GM23338 (cell line): ENCODE results near the gene CYTH1. TPM values are rescaled to one million over a fixed set of nuclear protein-coding genes. Genes with fewer than 3 reads are reported as not detected.

ENCODE experiments used
- ATAC-seq: fragments of 200-7000 bp; cut with Tn5 transposase; 3 replicates; pipeline ENCODE4 v1.9.1; 2020
- DNase-seq: peaks from one replicate; pipeline ENCODE4 v3.0.0-alpha.2; 2015; ENCODE audit warnings: low spot score
- H2AFZ ChIP-seq: fragments of 200-600 bp; sonication (generic); 2 replicates; pipeline ENCODE4 v1.8.0; 2016; ENCODE audit warnings: antibody characterized with exemption, mild to moderate bottlenecking, moderate library complexity
- H3F3A ChIP-seq: fragments of 200-600 bp; sonication (generic); replicated peaks from 2 replicates; pipeline ENCODE4 v1.8.0; 2017; ENCODE audit warnings: antibody characterized with exemption, mixed run types, low read depth
- H3K27ac ChIP-seq: fragments of 200-600 bp; sonication (generic); 2 replicates; pipeline ENCODE4 v1.6.1; 2016; ENCODE audit warnings: low read depth
- H3K27me3 ChIP-seq: fragments of 200-600 bp; sonication (generic); 2 replicates; pipeline ENCODE4 v1.8.0; 2016; ENCODE audit warnings: mild to moderate bottlenecking, mixed run types, moderate library complexity; ENCODE audit not compliant: insufficient read depth
- H3K36me3 ChIP-seq: fragments of 200-600 bp; sonication (generic); 2 replicates; pipeline ENCODE4 v1.8.0; 2016; ENCODE audit warnings: mild to moderate bottlenecking; ENCODE audit not compliant: insufficient read depth
- H3K4me1 ChIP-seq: fragments of 200-600 bp; sonication (generic); 2 replicates; pipeline ENCODE4 v1.8.0; 2016; ENCODE audit warnings: mild to moderate bottlenecking, moderate library complexity; ENCODE audit not compliant: insufficient read depth
- H3K4me2 ChIP-seq: fragments of 200-600 bp; sonication (generic); 2 replicates; pipeline ENCODE4 v1.7.1; 2017; ENCODE audit warnings: mixed run types
- H3K4me3 ChIP-seq: fragments of 200-600 bp; sonication (generic); 2 replicates; pipeline ENCODE4 v1.6.1; 2016; ENCODE audit warnings: mixed run types
- H3K79me2 ChIP-seq: fragments of 200-600 bp; sonication (generic); replicated peaks from 2 replicates; pipeline ENCODE4 v1.8.0; 2017; ENCODE audit warnings: mild to moderate bottlenecking; ENCODE audit not compliant: insufficient read depth
- H3K9me2 ChIP-seq: fragments of 200-600 bp; sonication (generic); 2 replicates; pipeline ENCODE4 v1.8.0; 2017; ENCODE audit not compliant: insufficient read depth
- H4K20me1 ChIP-seq: fragments of 200-600 bp; sonication (generic); replicated peaks from 2 replicates; pipeline ENCODE4 v1.8.0; 2017; ENCODE audit warnings: mild to moderate bottlenecking; ENCODE audit not compliant: insufficient read depth
- H3K27ac Mint-ChIP-seq: 2 replicates; pipeline ENCODE4 v1.8.0; 2020; ENCODE audit warnings: inconsistent platforms, mild to moderate bottlenecking, moderate library complexity, mixed read lengths
- H3K27me3 Mint-ChIP-seq: 3 replicates; pipeline ENCODE4 v1.8.0; 2022; ENCODE audit warnings: low read depth, mild to moderate bottlenecking, moderate library complexity, mixed read lengths, inconsistent platforms; ENCODE audit not compliant: insufficient read depth, poor library complexity
- H3K36me3 Mint-ChIP-seq: 3 replicates; pipeline ENCODE4 v1.8.0; 2021; ENCODE audit warnings: low read depth, mild to moderate bottlenecking, inconsistent platforms, moderate library complexity, mixed read lengths
- H3K4me1 Mint-ChIP-seq: 3 replicates; pipeline ENCODE4 v1.8.0; 2020; ENCODE audit warnings: mild to moderate bottlenecking, inconsistent platforms, mixed read lengths
- H3K4me3 Mint-ChIP-seq: 3 replicates; pipeline ENCODE4 v1.8.0; 2021; ENCODE audit warnings: moderate library complexity, mild to moderate bottlenecking, inconsistent platforms, mixed read lengths
- H3K9me3 Mint-ChIP-seq: 3 replicates; pipeline ENCODE4 v1.8.0; 2020; ENCODE audit warnings: moderate library complexity, mild to moderate bottlenecking, inconsistent platforms, mixed read lengths
- CREB1 ChIP-seq: fragments of 250-450 bp; sonication (Bioruptor Pico); IDR thresholded peaks from 2 replicates; pipeline ENCODE4 v1.5.0; 2020; ENCODE audit warnings: low read depth, mild to moderate bottlenecking, moderate library complexity
- EZH2 ChIP-seq: fragments of 200-600 bp; sonication (generic); IDR thresholded peaks from one replicate; pipeline ENCODE4 v1.8.0; 2017; ENCODE audit warnings: antibody characterized with exemption, mild to moderate bottlenecking, low read depth; ENCODE audit not compliant: unreplicated experiment
- EZH2phosphoT487 ChIP-seq: fragments of 200-600 bp; sonication (generic); IDR thresholded peaks from one replicate; pipeline ENCODE4 v1.8.1; 2018; ENCODE audit warnings: antibody characterized with exemption; ENCODE audit not compliant: unreplicated experiment
- JUNB ChIP-seq: IDR thresholded peaks from one replicate; pipeline ENCODE4 v1.6.1; 2016; ENCODE audit warnings: antibody characterized with exemption; ENCODE audit not compliant: unreplicated experiment
- NANOG ChIP-seq: IDR thresholded peaks from 2 replicates; pipeline ENCODE4 v1.6.1; 2016; ENCODE audit warnings: antibody characterized with exemption, borderline replicate concordance
- REST ChIP-seq: IDR thresholded peaks from one replicate; pipeline ENCODE4 v1.6.1; 2018; ENCODE audit warnings: antibody characterized with exemption; ENCODE audit not compliant: unreplicated experiment
- ZNF114 ChIP-seq: fragments of 250-450 bp; sonication (Bioruptor Pico); IDR thresholded peaks from 2 replicates; pipeline ENCODE4 v1.5.0; 2020; ENCODE audit warnings: mild to moderate bottlenecking, moderate library complexity
- ZNF331 ChIP-seq: fragments of 250-450 bp; sonication (Bioruptor Pico); IDR thresholded peaks from 2 replicates; pipeline ENCODE4 v1.5.0; 2020; ENCODE audit warnings: low read depth, mild to moderate bottlenecking, moderate library complexity
- polyA plus RNA-seq: library from polyadenylated mRNA; unstranded; fragments of >200 nt; fragmentation: Nextera tagmentation; extraction: Ambion mirVana; gene quantifications from 2 replicates; pipeline ENCODE4 v1.2.1, GENCODE V29; 2016
- total RNA-seq: library from RNA; depleted of rRNA; stranded (reverse); fragments of >200 nt; shearing (Covaris generic); gene quantifications from 2 replicates; pipeline ENCODE4 v1.2.3, GENCODE V29; 2014
- TF ChIP-seq, protein P1 (sequence below): IDR thresholded peaks from 2 replicates; pipeline ENCODE4 v1.6.1; 2016; ENCODE audit warnings: antibody characterized with exemption

Gene CYTH1
- total and polyA plus RNA-seq, 2 experiments from 2014 or later = 13.8 to 14.5 TPM

- Histone ChIP-seq H4K20me1 (no peaks in the 10 kb centered on the region; the same call in 1 of the 2 replicates), H3K9me2 (no peaks in the 10 kb centered on the region), H3K4me2 (no peak overlapping the region), H3K36me3 (peaks cover 6% of the 10 kb centered on the region; the same call in 1 of the 2 replicates), H3K79me2 (no peaks in the 10 kb centered on the region), H3K27me3 (no peaks in the 10 kb centered on the region), H3K4me1 (no peaks in the 10 kb centered on the region), H3F3A (no peaks in the 10 kb centered on the region), H3K4me3 (no peak overlapping the region), H2AFZ (no peak overlapping the region), H3K27ac (no peak overlapping the region)
- peaks cover 7% of the 10 kb centered on the region for H3K27me3 Mint-ChIP-seq
- TF ChIP-seq, protein P1, sequence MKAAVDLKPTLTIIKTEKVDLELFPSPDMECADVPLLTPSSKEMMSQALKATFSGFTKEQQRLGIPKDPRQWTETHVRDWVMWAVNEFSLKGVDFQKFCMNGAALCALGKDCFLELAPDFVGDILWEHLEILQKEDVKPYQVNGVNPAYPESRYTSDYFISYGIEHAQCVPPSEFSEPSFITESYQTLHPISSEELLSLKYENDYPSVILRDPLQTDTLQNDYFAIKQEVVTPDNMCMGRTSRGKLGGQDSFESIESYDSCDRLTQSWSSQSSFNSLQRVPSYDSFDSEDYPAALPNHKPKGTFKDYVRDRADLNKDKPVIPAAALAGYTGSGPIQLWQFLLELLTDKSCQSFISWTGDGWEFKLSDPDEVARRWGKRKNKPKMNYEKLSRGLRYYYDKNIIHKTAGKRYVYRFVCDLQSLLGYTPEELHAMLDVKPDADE = no peak
- TF ChIP-seq EZH2 (no peak), CREB1 (CRISPR knock-in tag) (no peak)
- H3K9me3 Mint-ChIP-seq = peaks cover 8% of the 10 kb centered on the region; the same call in 2 of the 3 replicates
- DNase-seq = no peak
- no peak for ATAC-seq
- H3K27ac Mint-ChIP-seq = no peak overlapping the region
- peaks cover 24% of the 10 kb centered on the region for H3K36me3 Mint-ChIP-seq
- no peaks in the 10 kb centered on the region for H3K4me1 Mint-ChIP-seq
- H3K4me3 Mint-ChIP-seq = no peak overlapping the region
Measured at GRCh38 chr17:78692460-78693010, 89.5 kb downstream of the CYTH1 start.

DNA sequence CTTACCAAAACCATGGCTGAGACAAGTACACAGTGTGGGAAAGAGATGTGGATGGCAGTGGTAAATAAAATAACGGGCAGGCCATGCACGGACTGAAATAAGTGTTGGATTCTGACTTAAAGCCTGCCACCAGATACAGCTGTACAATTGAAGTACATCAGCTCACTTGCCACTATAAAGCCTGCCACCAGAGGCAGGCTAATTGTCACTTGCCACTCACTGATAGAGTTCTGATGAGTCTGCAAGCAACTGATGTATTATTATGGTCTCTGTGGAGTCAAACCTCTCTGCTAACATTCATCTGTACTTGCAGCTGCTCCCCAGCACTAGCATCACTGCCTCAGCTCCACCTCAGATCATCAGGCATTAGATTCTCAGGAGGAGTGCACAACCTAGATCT is 93.0 kb downstream of the CYTH1 start:
- no peak overlapping the region for H3K27ac ChIP-seq
- Mint-ChIP-seq H3K27me3 (peaks cover 6% of the 10 kb centered on the region), H3K36me3 (peaks cover 30% of the 10 kb centered on the region), H3K4me1 (peaks cover 6% of the 10 kb centered on the region), H3K27ac (no peak overlapping the region), H3K9me3 (peaks cover 8% of the 10 kb centered on the region; the same call in 2 of the 3 replicates), H3K4me3 (no peak overlapping the region)
- H3K79me2 ChIP-seq = no peaks in the 10 kb centered on the region
- H4K20me1 ChIP-seq = no peaks in the 10 kb centered on the region; the same call in 1 of the 2 replicates
- ATAC-seq = no peak
- H3K4me1 ChIP-seq = peaks cover 5% of the 10 kb centered on the region; the same call in 1 of the 2 replicates
- no peaks in the 10 kb centered on the region for H3K27me3 ChIP-seq
- DNase-seq = no peak
- no peak overlapping the region for H3K4me2 ChIP-seq
- H3F3A ChIP-seq = no peaks in the 10 kb centered on the region
- H3K4me3 ChIP-seq = no peak overlapping the region
- no peak overlapping the region for H2AFZ ChIP-seq
- H3K9me2 ChIP-seq = no peaks in the 10 kb centered on the region
- no peaks in the 10 kb centered on the region for H3K36me3 ChIP-seq
- TF ChIP-seq REST (no peak), JUNB (no peak), ZNF331 (no peak), ZNF114 (CRISPR knock-in tag) (no peak), EZH2phosphoT487 (no peak), NANOG (no peak)
- TF ChIP-seq, protein P1 = no peak
